Heart right ventricle (tissue), 16 donors: ENCODE data around the gene NCAM2. TPM values are rescaled to one million over a fixed set of nuclear protein-coding genes. Genes with fewer than 3 reads are reported as not detected.

Experiments used
- ATAC-seq, 8 donors: fragments of 200-7000 bp; cut with Tn5 transposase; one replicate each; pipeline ENCODE4 v1.9.1; 2020; ENCODE audit warnings: mild to moderate bottlenecking in 8 of 8, moderate library complexity in 8 of 8, moderate number of reproducible peaks in 1 of 8
- DNase-seq, 2 donors: peaks; one replicate each; pipeline ENCODE4 v3.0.0-alpha.2; 2020
- H3K27ac ChIP-seq, 10 donors: fragments of 200-600 bp; sonication (generic) in 2 of 10; one replicate each; pipeline versions ENCODE4 v1.5.0 to v1.8.0; 2020 to 2022; ENCODE audit warnings: mild to moderate bottlenecking in 3 of 10
- H3K27me3 ChIP-seq, 7 donors: fragments of 200-600 bp; one replicate each; pipeline ENCODE4 v1.8.0; 2021 to 2022; ENCODE audit warnings: mild to moderate bottlenecking in 2 of 7
- H3K36me3 ChIP-seq, 9 donors: fragments of 200-600 bp; sonication (generic) in 1 of 9; one replicate each; pipeline versions ENCODE4 v1.5.0 to v1.8.0; 2020 to 2022; ENCODE audit warnings: mild to moderate bottlenecking in 2 of 9
- H3K4me1 ChIP-seq, 9 donors: fragments of 200-600 bp; sonication (generic) in 1 of 9; one replicate each; pipeline versions ENCODE4 v1.5.0 to v1.8.0; 2020 to 2022; ENCODE audit warnings: mild to moderate bottlenecking in 4 of 9
- H3K4me3 ChIP-seq, 10 donors: fragments of 200-600 bp; sonication (generic) in 2 of 10; one replicate each; pipeline versions ENCODE4 v1.5.0 to v1.8.0; 2020 to 2022; ENCODE audit warnings: mild to moderate bottlenecking in 7 of 10, moderate library complexity in 2 of 10
- H3K9me3 ChIP-seq, 11 donors: fragments of 200-600 bp in 10 of 11; sonication (generic) in 2 of 11; one replicate each; pipeline versions ENCODE4 v1.5.0 to v1.8.0; 2013 to 2022; ENCODE audit warnings: mild to moderate bottlenecking in 2 of 11, control low read depth in 1 of 11, moderate library complexity in 1 of 11
- WGBS, 2 donors: extraction: QIAGEN DNeasy Blood & Tissue Kit; methylation state at CpG; one replicate each; pipeline ENCODE4 v1.1.7; 2013; ENCODE audit warnings: inconsistent platforms in 1 of 2; 5-methylcytosine and 5-hydroxymethylcytosine counted together
- intact Hi-C, 10 donors: fragments of 100-400 bp; cut with DNase I; formaldehyde crosslinking; loops; one replicate each; pipeline versions ENCODE4 v1.11.1 to v1.14.2; 2022
- polyA plus RNA-seq, 2 donors: library from polyadenylated mRNA; stranded (reverse); fragments of 200-250 nt; gene quantifications; one replicate each; pipeline ENCODE4 v1.2.3, GENCODE V29; 2013
- total RNA-seq, 10 donors: library from RNA; stranded (reverse); fragmentation: NEBNext Ultra II Directional in 3 of 10; extraction: Animal tissue kit (Norgen Biotek cat#: 25700) in 3 of 10; gene quantifications; one replicate each; pipeline versions ENCODE4 v1.2.1 to v1.2.4, GENCODE V29; 2021 to 2023
- TF ChIP-seq, protein P1 (sequence below), 9 donors: fragments of 200-600 bp; sonication (generic) in 2 of 9; IDR thresholded peaks; one replicate each; pipeline versions ENCODE4 v1.5.0 to v1.8.0; 2021 to 2022; ENCODE audit warnings: antibody characterized with exemption in 9 of 9, mild to moderate bottlenecking in 5 of 9, moderate library complexity in 1 of 9
- donor health status: Arrhythmogenic right ventricular cardiomyopathy.
- donor health status: ischemic (EF 13 %, LVEDD 7.1; RV severe dilation, severe dysfunction).
- donor health status: healthy with polysubstance abuse.
- donor health status: DM: no; HTN: yes; CAD: no.
- donor health status: DM: no; HTN: no; CAD: no.
- donor health status: ischemic (EF 25% LVEDD 6.9; RV normal size, moderate dysfunction).
- donor health status: ischemic (EF 25% LVEDD 5.7; RV mildly dilated, moderate dysfunction).
- donor health status: healthy.
- donor health status: DM: yes; HTN: yes; CAD: no.
- donor health status: Ischemic cardiomyopathy.
- donor health status: ischemic (EF 35%, LVEDD 5.7; RV mildly dilated, moderate dysfunction).
- donor health status: nonischemic (EF 11% LVEDD 7.7; RV severe dilation, severe dysfunction).
- donor health status: DM: yes; HTN: yes; CAD: no.
- donor health status: PGD.
- donor health status: ischemic (EF 29% LVEDD 5.4; RV normal size, mild dysfunction).
- donor health status: nonischemic (EF 23%, LVEDD 6.1; RV moderate dilation, normal function).

NCAM2 gene
- total and polyA plus RNA-seq, 12 donors: 0.25 to 8.9 (median 3.1) TPM

DNA sequence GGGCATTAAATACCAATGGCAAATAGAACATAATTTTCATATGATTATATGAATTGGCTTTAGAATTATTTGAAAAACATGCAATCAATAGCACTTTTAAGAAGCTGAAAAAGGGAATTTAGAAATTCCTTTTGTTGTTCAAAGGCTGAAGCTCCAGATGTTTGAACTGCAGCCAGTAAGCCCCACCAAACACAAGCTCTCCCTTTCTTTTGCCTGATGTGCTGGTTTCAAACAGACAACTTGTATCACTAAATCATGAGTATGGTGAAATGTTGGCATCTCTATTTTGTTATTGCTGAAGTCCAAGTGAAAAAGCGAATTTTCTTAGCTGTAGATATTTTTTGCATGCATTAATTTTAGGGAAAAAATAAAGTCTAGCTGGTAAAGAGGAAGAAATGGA, 27.5 kb upstream of the NCAM2 start:
- TF ChIP-seq, protein P1, sequence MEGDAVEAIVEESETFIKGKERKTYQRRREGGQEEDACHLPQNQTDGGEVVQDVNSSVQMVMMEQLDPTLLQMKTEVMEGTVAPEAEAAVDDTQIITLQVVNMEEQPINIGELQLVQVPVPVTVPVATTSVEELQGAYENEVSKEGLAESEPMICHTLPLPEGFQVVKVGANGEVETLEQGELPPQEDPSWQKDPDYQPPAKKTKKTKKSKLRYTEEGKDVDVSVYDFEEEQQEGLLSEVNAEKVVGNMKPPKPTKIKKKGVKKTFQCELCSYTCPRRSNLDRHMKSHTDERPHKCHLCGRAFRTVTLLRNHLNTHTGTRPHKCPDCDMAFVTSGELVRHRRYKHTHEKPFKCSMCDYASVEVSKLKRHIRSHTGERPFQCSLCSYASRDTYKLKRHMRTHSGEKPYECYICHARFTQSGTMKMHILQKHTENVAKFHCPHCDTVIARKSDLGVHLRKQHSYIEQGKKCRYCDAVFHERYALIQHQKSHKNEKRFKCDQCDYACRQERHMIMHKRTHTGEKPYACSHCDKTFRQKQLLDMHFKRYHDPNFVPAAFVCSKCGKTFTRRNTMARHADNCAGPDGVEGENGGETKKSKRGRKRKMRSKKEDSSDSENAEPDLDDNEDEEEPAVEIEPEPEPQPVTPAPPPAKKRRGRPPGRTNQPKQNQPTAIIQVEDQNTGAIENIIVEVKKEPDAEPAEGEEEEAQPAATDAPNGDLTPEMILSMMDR (IDR thresholded peaks at IDR 0.05): no peak

DNA sequence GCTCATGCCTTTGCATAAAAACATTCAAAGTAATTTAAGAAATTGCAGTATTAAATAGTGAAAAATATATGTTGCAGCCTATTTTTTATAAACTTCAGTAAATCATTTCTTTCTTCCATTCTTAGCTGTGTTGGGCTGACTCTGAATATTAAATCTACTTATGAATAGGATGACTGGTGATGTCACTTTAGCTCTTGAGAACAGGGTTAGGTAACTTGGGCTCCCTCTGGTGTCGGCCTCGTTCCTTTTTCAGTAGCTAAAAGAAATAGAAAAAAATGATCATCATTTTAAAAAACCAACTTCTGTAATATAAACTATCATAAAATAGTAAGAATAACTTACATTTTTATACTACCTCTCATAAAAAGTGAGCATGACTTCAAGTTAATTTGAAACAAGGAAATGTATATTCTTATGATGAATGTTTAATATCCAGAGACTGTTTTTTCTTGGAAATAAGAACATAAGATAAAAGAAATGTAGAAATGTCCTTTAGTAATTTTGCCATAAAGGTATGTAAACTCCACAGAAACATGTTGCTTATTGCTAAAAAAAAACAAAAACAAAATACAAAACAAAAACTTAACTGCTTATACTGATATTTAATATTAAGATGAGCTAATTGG, 26.8 kb upstream of the NCAM2 start:
- TF ChIP-seq, protein P1 (IDR thresholded peaks at IDR 0.05): peak in 7 of 9 donors; percentile 28 to 60 (median 49)
- Histone ChIP-seq H3K4me3 (no peak overlapping the region), H3K27me3 (no peaks in the 10 kb centered on the region), H3K36me3 (no peaks in the 10 kb centered on the region), H3K9me3 (no peaks in the 10 kb centered on the region), H3K4me1 (no peaks in the 10 kb centered on the region), H3K27ac (no peak overlapping the region)
- intact Hi-C loops: no loop called here
- ATAC-seq (peak in 1 of 8 donors; percentile 46), DNase-seq (peak in 1 of 2 donors; percentile 21)
- WGBS, 2 donors: 7 to 8% methylated on average over 2 of the region's 2 CpGs

More for the DNA sequence above, 27.5 kb upstream of the NCAM2 start:
- no peaks in the 10 kb centered on the region for H3K4me1 ChIP-seq
- no peaks in the 10 kb centered on the region for H3K9me3 ChIP-seq
- intact Hi-C loops: no loop called here
- no peaks in the 10 kb centered on the region for H3K27me3 ChIP-seq
- 16 to 25% methylated on average over 1 of the region's 1 CpG for WGBS, 2 donors
- ATAC-seq (no peak), DNase-seq (no peak)
- H3K36me3 ChIP-seq: no peaks in the 10 kb centered on the region
- no peak overlapping the region for H3K27ac ChIP-seq
- no peak overlapping the region for H3K4me3 ChIP-seq

DNA sequence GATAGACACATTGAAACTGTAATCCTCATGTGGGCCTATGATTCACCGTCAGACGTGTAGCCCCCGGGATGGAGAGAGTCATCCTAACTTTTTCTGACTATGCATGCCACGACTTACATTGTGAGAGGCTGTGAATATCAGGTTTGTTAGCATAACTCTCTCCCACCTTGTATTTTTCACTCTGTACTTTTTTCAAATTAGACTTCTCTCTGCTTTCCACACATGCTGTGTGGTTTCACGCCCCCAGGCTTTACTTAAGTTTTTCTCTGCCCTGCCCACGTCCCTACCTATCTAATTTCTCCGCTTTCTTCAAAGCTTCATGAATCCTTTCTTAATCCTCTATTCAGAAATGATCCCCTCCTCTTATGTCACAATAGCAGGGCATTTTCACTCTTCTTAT, 3.4 kb upstream of the NCAM2 start:
- H3K9me3 ChIP-seq: no peaks in the 10 kb centered on the region
- intact Hi-C loops: loop anchor here in 4 of 10 donors (5.0 to 10.0 kb wide), 2 partner anchors 1798 to 1800 kb away; no protein-coding TSS in a partner anchor
- H3K36me3 ChIP-seq: no peaks in the 10 kb centered on the region
- H3K27ac ChIP-seq: no peak overlapping the region
- H3K4me3 ChIP-seq: no peak overlapping the region
- H3K27me3 ChIP-seq: peaks cover 4 to 34% (median 17%) of the 10 kb centered on the region in 7 donors
- ATAC-seq (no peak), DNase-seq (no peak)
- WGBS, 2 donors: 88 to 93% methylated on average over 7 of the region's 7 CpGs
- peaks cover 0 to 18% (median 13%) of the 10 kb centered on the region in 9 donors for H3K4me1 ChIP-seq
- TF ChIP-seq, protein P1 (IDR thresholded peaks at IDR 0.05): no peak

DNA sequence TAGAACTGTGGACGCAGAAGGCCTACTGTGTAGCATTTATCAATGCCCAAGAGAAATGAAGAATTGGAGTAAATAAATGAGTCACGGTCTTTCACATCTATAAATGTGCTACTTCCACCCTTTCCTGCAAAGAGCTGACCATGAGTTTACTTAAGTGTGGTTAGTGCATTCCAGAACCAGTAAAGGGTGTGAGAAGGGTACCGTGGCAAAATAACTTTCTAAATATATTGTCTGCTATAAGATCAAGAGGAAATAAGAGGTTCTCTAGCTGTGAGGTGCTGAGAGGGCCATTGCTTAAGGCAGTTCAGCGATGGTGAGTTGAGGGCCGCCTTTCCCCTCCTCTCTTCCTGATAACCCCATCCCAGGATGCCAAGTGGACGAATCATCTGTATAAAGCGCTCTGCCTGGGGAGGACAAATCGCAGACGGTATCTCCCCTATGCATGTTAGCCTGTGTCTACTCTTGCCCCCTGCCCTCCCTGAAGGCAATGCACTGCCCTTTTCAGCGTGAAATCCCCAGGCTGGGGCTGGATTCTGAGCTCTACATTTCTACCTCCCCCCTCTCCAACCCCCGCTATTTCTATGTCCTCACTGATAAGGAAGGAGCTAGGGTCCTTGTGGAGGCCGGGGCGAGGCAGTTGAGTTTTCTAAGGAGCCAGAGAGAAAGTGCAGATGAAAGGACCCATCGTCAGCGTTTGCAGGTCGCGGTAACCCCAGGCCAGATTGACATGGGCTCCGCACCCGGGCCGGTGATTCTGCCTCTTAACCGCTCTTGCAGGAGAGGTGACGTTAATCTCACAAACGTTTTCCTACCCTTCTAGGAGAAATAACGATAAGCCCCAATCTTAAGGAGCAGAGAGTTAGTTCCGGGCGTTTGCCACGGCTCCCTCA, 1.5 kb upstream of the NCAM2 start:
- 22 to 23% methylated on average over 27 of the region's 27 CpGs for WGBS, 2 donors
- Histone ChIP-seq H3K4me1 (peaks cover 0 to 21% (median 13%) of the 10 kb centered on the region in 9 donors), H3K27me3 (peaks cover 4 to 34% (median 17%) of the 10 kb centered on the region in 7 donors), H3K4me3 (peak overlapping the region; percentile 54 to 66 (median 62)), H3K36me3 (no peaks in the 10 kb centered on the region), H3K27ac (no peak overlapping the region), H3K9me3 (no peaks in the 10 kb centered on the region)
- TF ChIP-seq, protein P1 (IDR thresholded peaks at IDR 0.05): no peak
- no peak for DNase-seq
- ATAC-seq: no peak
- intact Hi-C loops: loop anchor here in 4 of 10 donors (5.0 to 10.0 kb wide), 2 partner anchors 1796 to 1798 kb away; no protein-coding TSS in a partner anchor
